Panc1 (cell line): ENCODE results near the gene MED28. TPM values are rescaled to one million over a fixed set of nuclear protein-coding genes. Genes with fewer than 3 reads are reported as not detected.

Source experiments
- ATAC-seq: fragments of 200-7000 bp; cut with Tn5 transposase; 2 replicates; pipeline ENCODE4 v1.9.1; 2020; ENCODE audit warnings: mild to moderate bottlenecking, moderate library complexity
- BruUV-seq: library from RNA; stranded (reverse); fragments of 400-500 nt; replicated peaks from 2 replicates; lab custom pipeline; 2021; lab: Mats Ljungman, UMichigan
- CTCF ChIA-PET: fragments of 300-600 bp; sonication (Branson Sonifier 250); formaldehyde crosslinking; loops from one replicate; lab custom pipeline; 2022; ENCODE audit warnings: antibody characterized with exemption; lab: Charles Lee
- POLR2A ChIA-PET: fragments of 300-600 bp; sonication (Branson Sonifier 250); formaldehyde crosslinking; loops from one replicate; lab custom pipeline; 2022; ENCODE audit warnings: antibody characterized with exemption; lab: Charles Lee
- DNase-seq: peaks from one replicate; pipeline ENCODE4 v3.0.0-alpha.2; 2010; ENCODE audit warnings: low read depth, low spot score
- H3K27ac ChIP-seq: 2 replicates; pipeline ENCODE4 v1.5.1; 2011; ENCODE audit warnings: mild to moderate bottlenecking, low read length, inconsistent platforms
- H3K27me3 ChIP-seq: fragments of 200-500 bp; sonication (Bioruptor generic); 2 replicates; pipeline ENCODE4 v1.6.0; 2014; ENCODE audit warnings: low read length, inconsistent platforms; ENCODE audit not compliant: control insufficient read depth, insufficient read depth
- H3K36me3 ChIP-seq: fragments of 200-500 bp; sonication (Bioruptor generic); 2 replicates; pipeline ENCODE4 v1.5.1; 2014; ENCODE audit warnings: inconsistent platforms, mild to moderate bottlenecking, low read length, moderate library complexity; ENCODE audit not compliant: control insufficient read depth, insufficient read depth
- H3K4me1 ChIP-seq: 2 replicates; pipeline ENCODE4 v1.5.1; 2011; ENCODE audit warnings: inconsistent platforms, mild to moderate bottlenecking, low read length, moderate library complexity; ENCODE audit not compliant: control insufficient read depth, insufficient read depth
- H3K4me3 ChIP-seq, 2 experiments: 2 replicates each; pipeline ENCODE4 v1.5.1; 2011 to 2012; ENCODE audit warnings: low read depth in 2 of 2, low read length in 2 of 2, mild to moderate bottlenecking in 2 of 2, inconsistent platforms in 1 of 2, moderate library complexity in 1 of 2
- H3K9me3 ChIP-seq: fragments of 200-500 bp; sonication (Bioruptor generic); 2 replicates; pipeline ENCODE4 v1.5.1; 2014; ENCODE audit warnings: low read depth, mild to moderate bottlenecking, inconsistent platforms, low read length, moderate library complexity; ENCODE audit not compliant: control insufficient read depth, insufficient read depth
- POLR2AphosphoS5 ChIP-seq: IDR thresholded peaks from 2 replicates; pipeline ENCODE4 v1.6.1; 2012; ENCODE audit warnings: mild to moderate bottlenecking, low read depth, low read length, moderate library complexity
- SIN3A ChIP-seq: IDR thresholded peaks from 2 replicates; pipeline ENCODE4 v1.6.1; 2012; ENCODE audit warnings: low read depth, mild to moderate bottlenecking, low read length, moderate library complexity, borderline replicate concordance; ENCODE audit not compliant: insufficient read depth
- TCF7L2 ChIP-seq: IDR thresholded peaks from 2 replicates; pipeline ENCODE4 v1.6.1; 2011; ENCODE audit warnings: mild to moderate bottlenecking, low read depth, low read length, inconsistent platforms
- in situ Hi-C: cut with HindIII; loops from 2 replicates; pipeline ENCODE4 v1.10.0; 2016; ENCODE audit warnings: low sequenced_read_pairs, low pct_unique_long_range_greater_than_20kb
- intact Hi-C: fragments of 100-400 bp; cut with micrococcal nuclease; formaldehyde crosslinking; loops from one replicate; pipeline ENCODE4 v1.10.0; 2022; ENCODE audit not compliant: unreplicated experiment
- total RNA-seq: library from RNA; stranded (reverse); gene quantifications from one replicate; pipeline ENCODE4 v1.2.1, GENCODE V29; 2021; ENCODE audit not compliant: unreplicated experiment
- TF ChIP-seq, protein P1 (sequence below): fragments of 450-650 bp; IDR thresholded peaks from 2 replicates; pipeline ENCODE4 v1.5.1; 2017; ENCODE audit warnings: mild to moderate bottlenecking
- TF ChIP-seq, protein P2 (sequence below), 2 experiments: IDR thresholded peaks; 2 replicates each; pipeline ENCODE4 v1.6.1; 2011 to 2012; ENCODE audit warnings: low read depth in 2 of 2, control low read depth in 1 of 2, low read length in 1 of 2, mild to moderate bottlenecking in 1 of 2, moderate library complexity in 1 of 2; ENCODE audit not compliant: insufficient read depth in 1 of 2

The MED28 gene
- total RNA-seq, 1 experiment from 2014 or later = 32.1 TPM

DNA sequence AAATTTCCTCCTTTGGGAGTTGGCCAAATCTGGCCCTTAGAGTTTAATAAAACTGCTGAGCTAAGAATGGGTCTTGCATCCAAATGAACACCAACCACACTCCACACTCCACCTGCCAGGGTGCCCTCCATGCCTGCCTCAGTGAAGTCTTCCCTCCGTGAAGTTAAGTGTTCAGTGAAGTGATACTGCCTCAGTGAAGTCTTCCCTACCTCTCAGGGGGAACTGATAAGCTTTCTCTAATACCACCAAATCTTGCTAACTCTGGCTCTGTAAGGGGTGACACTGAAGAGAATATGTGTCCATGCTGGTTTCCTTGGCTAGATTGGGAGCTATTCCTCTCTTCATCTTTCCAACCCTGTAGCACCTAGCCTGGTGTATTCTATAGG, 27.9 kb downstream of the MED28 start:
- Histone ChIP-seq H3K27me3 (no peaks in the 10 kb centered on the region), H3K36me3 (no peaks in the 10 kb centered on the region), H3K27ac (no peak overlapping the region), H3K9me3 (no peaks in the 10 kb centered on the region), H3K4me3 (no peak overlapping the region), H3K4me1 (no peaks in the 10 kb centered on the region)
- ATAC-seq (no peak), DNase-seq (no peak)
- POLR2A ChIA-PET = no interaction called here
- in situ Hi-C loops (no loop called here), intact Hi-C loops (no loop called here)
- CTCF ChIA-PET = no interaction called here
- TF ChIP-seq, protein P1, sequence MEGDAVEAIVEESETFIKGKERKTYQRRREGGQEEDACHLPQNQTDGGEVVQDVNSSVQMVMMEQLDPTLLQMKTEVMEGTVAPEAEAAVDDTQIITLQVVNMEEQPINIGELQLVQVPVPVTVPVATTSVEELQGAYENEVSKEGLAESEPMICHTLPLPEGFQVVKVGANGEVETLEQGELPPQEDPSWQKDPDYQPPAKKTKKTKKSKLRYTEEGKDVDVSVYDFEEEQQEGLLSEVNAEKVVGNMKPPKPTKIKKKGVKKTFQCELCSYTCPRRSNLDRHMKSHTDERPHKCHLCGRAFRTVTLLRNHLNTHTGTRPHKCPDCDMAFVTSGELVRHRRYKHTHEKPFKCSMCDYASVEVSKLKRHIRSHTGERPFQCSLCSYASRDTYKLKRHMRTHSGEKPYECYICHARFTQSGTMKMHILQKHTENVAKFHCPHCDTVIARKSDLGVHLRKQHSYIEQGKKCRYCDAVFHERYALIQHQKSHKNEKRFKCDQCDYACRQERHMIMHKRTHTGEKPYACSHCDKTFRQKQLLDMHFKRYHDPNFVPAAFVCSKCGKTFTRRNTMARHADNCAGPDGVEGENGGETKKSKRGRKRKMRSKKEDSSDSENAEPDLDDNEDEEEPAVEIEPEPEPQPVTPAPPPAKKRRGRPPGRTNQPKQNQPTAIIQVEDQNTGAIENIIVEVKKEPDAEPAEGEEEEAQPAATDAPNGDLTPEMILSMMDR = no peak
- no peak for TF ChIP-seq TCF7L2
- TF ChIP-seq, protein P2, sequence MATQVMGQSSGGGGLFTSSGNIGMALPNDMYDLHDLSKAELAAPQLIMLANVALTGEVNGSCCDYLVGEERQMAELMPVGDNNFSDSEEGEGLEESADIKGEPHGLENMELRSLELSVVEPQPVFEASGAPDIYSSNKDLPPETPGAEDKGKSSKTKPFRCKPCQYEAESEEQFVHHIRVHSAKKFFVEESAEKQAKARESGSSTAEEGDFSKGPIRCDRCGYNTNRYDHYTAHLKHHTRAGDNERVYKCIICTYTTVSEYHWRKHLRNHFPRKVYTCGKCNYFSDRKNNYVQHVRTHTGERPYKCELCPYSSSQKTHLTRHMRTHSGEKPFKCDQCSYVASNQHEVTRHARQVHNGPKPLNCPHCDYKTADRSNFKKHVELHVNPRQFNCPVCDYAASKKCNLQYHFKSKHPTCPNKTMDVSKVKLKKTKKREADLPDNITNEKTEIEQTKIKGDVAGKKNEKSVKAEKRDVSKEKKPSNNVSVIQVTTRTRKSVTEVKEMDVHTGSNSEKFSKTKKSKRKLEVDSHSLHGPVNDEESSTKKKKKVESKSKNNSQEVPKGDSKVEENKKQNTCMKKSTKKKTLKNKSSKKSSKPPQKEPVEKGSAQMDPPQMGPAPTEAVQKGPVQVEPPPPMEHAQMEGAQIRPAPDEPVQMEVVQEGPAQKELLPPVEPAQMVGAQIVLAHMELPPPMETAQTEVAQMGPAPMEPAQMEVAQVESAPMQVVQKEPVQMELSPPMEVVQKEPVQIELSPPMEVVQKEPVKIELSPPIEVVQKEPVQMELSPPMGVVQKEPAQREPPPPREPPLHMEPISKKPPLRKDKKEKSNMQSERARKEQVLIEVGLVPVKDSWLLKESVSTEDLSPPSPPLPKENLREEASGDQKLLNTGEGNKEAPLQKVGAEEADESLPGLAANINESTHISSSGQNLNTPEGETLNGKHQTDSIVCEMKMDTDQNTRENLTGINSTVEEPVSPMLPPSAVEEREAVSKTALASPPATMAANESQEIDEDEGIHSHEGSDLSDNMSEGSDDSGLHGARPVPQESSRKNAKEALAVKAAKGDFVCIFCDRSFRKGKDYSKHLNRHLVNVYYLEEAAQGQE (IDR thresholded peaks at IDR 0.05; ENCODE audit: insufficient read depth in 1 of 2, low read depth in 2 of 2, low read length in 1 of 2) = no peak
- no peak for TF ChIP-seq POLR2AphosphoS5
- no peak for TF ChIP-seq SIN3A
- BruUV-seq = no TSS peak

DNA sequence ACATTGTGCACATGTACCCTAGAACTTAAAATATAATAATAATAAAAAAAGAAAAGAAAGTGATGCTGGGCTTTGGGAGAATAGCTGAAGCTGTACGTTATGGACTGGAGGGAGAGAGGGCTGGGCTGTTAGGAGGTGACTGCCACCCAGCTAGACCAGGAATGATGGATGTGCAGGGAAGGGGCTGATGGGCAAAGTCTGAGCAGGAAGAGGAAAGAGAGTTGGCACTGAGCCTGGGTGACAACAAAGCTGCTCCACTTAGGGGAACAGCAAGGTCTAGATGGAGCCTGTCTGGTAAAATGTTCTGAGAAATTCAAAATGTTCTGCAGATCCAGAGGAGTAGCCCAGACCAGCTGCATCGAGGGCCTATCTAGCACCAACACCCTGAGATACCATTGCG, 32.3 kb downstream of the MED28 start:
- ChIA-PET POLR2A (no interaction called here), CTCF (no interaction called here)
- intact Hi-C loops = no loop called here
- Histone ChIP-seq H3K27me3 (no peaks in the 10 kb centered on the region), H3K4me1 (no peaks in the 10 kb centered on the region), H3K36me3 (no peaks in the 10 kb centered on the region), H3K4me3 (no peak overlapping the region), H3K9me3 (no peaks in the 10 kb centered on the region), H3K27ac (no peak overlapping the region)
- DNase-seq (no peak), ATAC-seq (no peak)
- BruUV-seq = no TSS peak
- TF ChIP-seq POLR2AphosphoS5 (no peak), TCF7L2 (no peak), SIN3A (no peak)
- TF ChIP-seq, protein P1 = no peak
- TF ChIP-seq, protein P2 (IDR thresholded peaks at IDR 0.05; ENCODE audit: insufficient read depth in 1 of 2, low read depth in 2 of 2, low read length in 1 of 2) = no peak
- in situ Hi-C loops = no loop called here
